PC-3 (cell line): ENCODE measurements around the gene SRGAP3. TPM values are rescaled to one million over a fixed set of nuclear protein-coding genes. Genes with fewer than 3 reads are reported as not detected.

ENCODE experiments used
- ATAC-seq: fragments of 200-7000 bp; cut with Tn5 transposase; 2 replicates; pipeline ENCODE4 v1.9.1; 2020; ENCODE audit warnings: mild to moderate bottlenecking, moderate library complexity
- BruUV-seq: library from RNA; stranded (reverse); fragments of 400-500 nt; replicated peaks from 2 replicates; lab custom pipeline; 2021; lab: Mats Ljungman, UMichigan
- CTCF ChIA-PET: fragments of 300-600 bp; sonication (Branson Sonifier 250); formaldehyde crosslinking; loops from one replicate; lab custom pipeline; 2022; ENCODE audit warnings: antibody characterized with exemption; lab: Charles Lee
- POLR2A ChIA-PET: fragments of 300-600 bp; sonication (Branson Sonifier 250); formaldehyde crosslinking; loops from one replicate; lab custom pipeline; 2022; ENCODE audit warnings: antibody characterized with exemption; ENCODE audit not compliant: unreplicated experiment; lab: Charles Lee
- DNase-seq: peaks from one replicate; pipeline ENCODE4 v3.0.0-alpha.2; 2015
- H2AFZ ChIP-seq: fragments of 300-600 bp; sonication (generic); 2 replicates; pipeline ENCODE4 v1.6.0; 2016; ENCODE audit warnings: antibody characterized with exemption, low read length
- H3F3A ChIP-seq: fragments of 300-600 bp; sonication (generic); one replicate; pipeline ENCODE4 v1.6.0; 2017; ENCODE audit warnings: antibody characterized with exemption, low read length, control low read depth, mild to moderate bottlenecking; ENCODE audit not compliant: unreplicated experiment
- H3K27ac ChIP-seq: fragments of 300-600 bp; sonication (generic); 2 replicates; pipeline ENCODE4 v1.5.1; 2016; ENCODE audit warnings: mild to moderate bottlenecking, low read length
- H3K27me3 ChIP-seq: fragments of 300-600 bp; sonication (generic); 2 replicates; pipeline ENCODE4 v1.6.1; 2016; ENCODE audit warnings: low read length, mixed read lengths
- H3K36me3 ChIP-seq: fragments of 300-600 bp; sonication (generic); 2 replicates; pipeline ENCODE4 v1.6.1; 2016; ENCODE audit warnings: low read depth, mixed run types, low read length, mixed read lengths
- H3K4me1 ChIP-seq: fragments of 300-600 bp; sonication (generic); 2 replicates; pipeline ENCODE4 v1.5.1; 2016; ENCODE audit warnings: low read length; ENCODE audit not compliant: insufficient read depth
- H3K4me2 ChIP-seq: fragments of 300-600 bp; sonication (generic); 2 replicates; pipeline ENCODE4 v1.6.0; 2016; ENCODE audit warnings: low read length
- H3K4me3 ChIP-seq: fragments of 300-600 bp; sonication (generic); 2 replicates; pipeline ENCODE4 v1.5.1; 2016; ENCODE audit warnings: mild to moderate bottlenecking, low read length, mixed read lengths
- H3K79me2 ChIP-seq: fragments of 300-600 bp; sonication (generic); 2 replicates; pipeline ENCODE4 v1.6.1; 2017; ENCODE audit warnings: low read length, mixed read lengths
- H3K9ac ChIP-seq: fragments of 300-600 bp; sonication (generic); 2 replicates; pipeline ENCODE4 v1.6.0; 2016; ENCODE audit warnings: mild to moderate bottlenecking, low read length
- H3K9me2 ChIP-seq: fragments of 300-600 bp; sonication (generic); replicated peaks from 2 replicates; pipeline ENCODE4 v1.6.1; 2016; ENCODE audit warnings: mixed run types, low read length, mixed read lengths
- H3K9me3 ChIP-seq: fragments of 300-600 bp; sonication (generic); 2 replicates; pipeline ENCODE4 v1.6.1; 2016; ENCODE audit warnings: low read length, mixed read lengths
- H4K20me1 ChIP-seq: fragments of 300-600 bp; sonication (generic); 2 replicates; pipeline ENCODE4 v1.6.1; 2016; ENCODE audit warnings: low read length, mixed read lengths
- CTCF ChIP-seq: fragments of 300-600 bp; sonication (generic); conservative IDR thresholded peaks from 2 replicates; pipeline ENCODE4 v1.5.1; 2017; ENCODE audit warnings: antibody characterized with exemption, low read depth, mild to moderate bottlenecking, low read length
- EZH2 ChIP-seq: fragments of 300-600 bp; sonication (generic); IDR thresholded peaks from one replicate; pipeline ENCODE4 v1.6.1; 2017; ENCODE audit warnings: antibody characterized with exemption, mild to moderate bottlenecking, low read length; ENCODE audit not compliant: unreplicated experiment
- EZH2phosphoT487 ChIP-seq: fragments of 300-600 bp; sonication (generic); IDR thresholded peaks from 2 replicates; pipeline ENCODE4 v1.6.1; 2018; ENCODE audit warnings: mild to moderate bottlenecking, antibody characterized with exemption, low read length, borderline replicate concordance
- intact Hi-C: fragments of 100-400 bp; cut with micrococcal nuclease; formaldehyde crosslinking; loops from 2 replicates; pipeline ENCODE4 v1.9.0; 2023
- total RNA-seq: library from RNA; depleted of rRNA; stranded (reverse); fragments of >200 nt; gene quantifications from 2 replicates; pipeline ENCODE4 v1.2.3, GENCODE V29; 2014

Gene SRGAP3
- total RNA-seq, 1 experiment from 2014 or later: 7.5 TPM

DNA sequence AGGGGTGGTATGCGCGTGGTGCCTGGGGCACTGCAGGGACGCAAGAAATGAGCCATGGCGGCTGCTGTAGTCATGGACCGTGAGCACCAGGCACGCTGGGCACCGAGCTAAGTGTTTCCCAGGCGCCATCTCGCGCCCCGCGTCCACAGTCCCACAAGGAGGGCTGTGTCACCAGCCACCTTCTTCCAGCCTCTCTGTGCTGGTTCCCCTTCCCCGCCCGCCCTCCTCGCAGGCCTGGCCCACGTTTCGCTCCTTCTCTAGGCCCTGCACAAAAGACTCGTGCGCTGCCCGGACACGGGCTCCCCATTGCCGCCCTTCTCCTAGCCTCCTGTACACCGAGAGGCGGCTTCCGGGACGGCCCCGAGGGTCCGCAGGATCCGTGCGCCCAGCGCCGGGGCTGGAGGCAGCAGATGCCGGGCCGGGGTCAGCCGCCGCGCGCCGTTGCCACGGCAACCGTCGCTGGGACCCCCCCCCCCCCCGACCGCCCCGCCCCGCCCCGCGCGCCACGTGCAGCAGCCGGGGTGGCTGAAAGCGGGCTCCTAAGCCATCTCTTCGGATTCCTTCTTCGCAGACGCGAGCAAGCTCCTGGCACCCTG is 113.4 kb downstream of the SRGAP3 start:
- no peak overlapping the region for H3K4me2 ChIP-seq
- ATAC-seq: no peak
- H3K27ac ChIP-seq: no peak overlapping the region
- H3K36me3 ChIP-seq: no peaks in the 10 kb centered on the region
- H3K27me3 ChIP-seq: no peaks in the 10 kb centered on the region
- no peaks in the 10 kb centered on the region for H3K9me3 ChIP-seq
- no peak for TF ChIP-seq EZH2
- TF ChIP-seq EZH2phosphoT487: no peak
- no peak for TF ChIP-seq CTCF
- no peaks in the 10 kb centered on the region for H3F3A ChIP-seq
- no peaks in the 10 kb centered on the region for H3K79me2 ChIP-seq
- H3K4me1 ChIP-seq: no peaks in the 10 kb centered on the region
- ChIA-PET CTCF (no interaction called here), POLR2A (no interaction called here)
- H2AFZ ChIP-seq: no peak overlapping the region
- H4K20me1 ChIP-seq: no peaks in the 10 kb centered on the region
- no peaks in the 10 kb centered on the region for H3K9me2 ChIP-seq
- no peak overlapping the region for H3K9ac ChIP-seq
- H3K4me3 ChIP-seq: no peak overlapping the region
- no peak for DNase-seq
- BruUV-seq: no TSS peak
- intact Hi-C loops: no loop called here

DNA sequence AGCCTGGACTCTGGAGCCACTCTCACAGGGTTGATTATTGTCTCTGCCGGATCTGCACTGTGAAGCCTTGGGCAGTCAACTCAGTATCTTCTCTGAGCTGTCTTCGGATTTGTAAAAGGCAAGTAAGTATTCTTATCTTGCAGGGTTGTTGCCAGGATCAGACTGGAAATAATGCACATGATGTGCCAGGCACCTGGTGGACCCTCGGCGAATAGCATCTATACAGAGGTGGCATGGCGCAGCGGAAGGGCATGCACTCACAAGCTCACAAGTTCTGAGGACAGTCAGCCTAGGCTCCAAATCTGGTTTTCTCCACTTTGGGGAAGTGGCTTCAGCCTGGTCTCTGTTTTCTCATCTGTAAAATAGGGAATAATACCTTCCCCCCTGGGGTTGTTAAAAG is 113.9 kb downstream of the SRGAP3 start:
- no peak for ATAC-seq
- H3K79me2 ChIP-seq: no peaks in the 10 kb centered on the region
- no peaks in the 10 kb centered on the region for H3K9me3 ChIP-seq
- ChIA-PET POLR2A (no interaction called here), CTCF (no interaction called here)
- no peaks in the 10 kb centered on the region for H3K27me3 ChIP-seq
- H3K4me3 ChIP-seq: no peak overlapping the region
- H3K9ac ChIP-seq: no peak overlapping the region
- H4K20me1 ChIP-seq: no peaks in the 10 kb centered on the region
- no peaks in the 10 kb centered on the region for H3K36me3 ChIP-seq
- no TSS peak for BruUV-seq
- H3K9me2 ChIP-seq: no peaks in the 10 kb centered on the region
- H2AFZ ChIP-seq: no peak overlapping the region
- DNase-seq: no peak
- intact Hi-C loops: no loop called here
- H3K4me1 ChIP-seq: no peaks in the 10 kb centered on the region
- TF ChIP-seq EZH2 (no peak), EZH2phosphoT487 (no peak), CTCF (no peak)
- no peak overlapping the region for H3K27ac ChIP-seq
- H3F3A ChIP-seq: no peaks in the 10 kb centered on the region
- no peak overlapping the region for H3K4me2 ChIP-seq

DNA sequence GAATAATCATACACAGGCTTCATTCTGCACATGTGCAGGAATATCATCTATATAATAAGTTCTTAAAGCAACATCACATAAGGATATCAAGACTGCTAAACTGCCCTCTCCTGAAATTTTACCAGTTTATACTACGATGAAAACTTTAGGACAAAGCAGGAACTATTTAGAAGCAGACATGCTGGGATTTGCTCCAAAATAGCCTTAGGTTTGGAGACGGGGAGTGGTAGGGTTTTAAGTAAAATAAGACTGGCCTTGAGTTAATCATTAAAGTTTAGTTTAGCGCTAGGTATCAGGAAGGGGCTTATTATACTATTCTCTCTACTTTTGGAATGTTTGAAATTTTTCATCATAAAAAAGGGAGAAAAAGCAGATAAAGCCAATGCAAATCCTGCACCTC is 115.8 kb downstream of the SRGAP3 start:
- intact Hi-C loops: no loop called here
- Histone ChIP-seq H3K9me2 (no peaks in the 10 kb centered on the region), H3K4me2 (no peak overlapping the region), H2AFZ (no peak overlapping the region), H3K9ac (no peak overlapping the region), H3K4me3 (no peak overlapping the region), H3K36me3 (no peaks in the 10 kb centered on the region), H3K79me2 (no peaks in the 10 kb centered on the region), H3F3A (no peaks in the 10 kb centered on the region), H3K9me3 (no peaks in the 10 kb centered on the region), H3K27ac (no peak overlapping the region), H3K4me1 (no peaks in the 10 kb centered on the region), H4K20me1 (no peaks in the 10 kb centered on the region), H3K27me3 (no peaks in the 10 kb centered on the region)
- ATAC-seq: no peak
- ChIA-PET POLR2A (no interaction called here), CTCF (no interaction called here)
- BruUV-seq: no TSS peak
- DNase-seq: no peak
- TF ChIP-seq CTCF (no peak), EZH2 (no peak), EZH2phosphoT487 (no peak)
